ENCODE results near the gene PLA2R1. TPM values are rescaled to one million over a fixed set of nuclear protein-coding genes. Genes with fewer than 3 reads are reported as not detected.

PLA2R1 gene
- total and polyA plus RNA-seq, 8 donors = 0.31 to 6.8 (median 3.3) TPM

- no peak for DNase-seq
- Histone ChIP-seq H3K4me3 (no peak overlapping the region), H3K27me3 (no peaks in the 10 kb centered on the region), H3K27ac (no peak overlapping the region), H3K36me3 (no peaks in the 10 kb centered on the region), H3K4me1 (peaks cover 0 to 8% (median 0%) of the 10 kb centered on the region in 4 donors), H3K9me3 (no peaks in the 10 kb centered on the region)
- WGBS, 5 donors = 84 to 99% (median 96%) methylated on average over 5 of the region's 5 CpGs
- intact Hi-C loops (cut with DNase I; ENCODE audit: low total_unique reads) = no loop called here
- TF ChIP-seq CTCF (IDR thresholded peaks at IDR 0.05) = no peak
- TF ChIP-seq EP300 (IDR thresholded peaks at IDR 0.05) = no peak
- TF ChIP-seq POLR2AphosphoS5 (IDR thresholded peaks at IDR 0.05) = no peak
- no peak for TF ChIP-seq POLR2A (IDR thresholded peaks at IDR 0.05)
These were observed 164.7 kb downstream of the PLA2R1 start for GRCh38 chr2:159897720-159898119.

- 59 to 91% (median 72%) methylated on average over 1 of the region's 1 CpG for WGBS, 5 donors
- intact Hi-C loops (cut with DNase I; ENCODE audit: low total_unique reads) = no loop called here
- no peak overlapping the region for H3K27ac ChIP-seq
- H3K36me3 ChIP-seq = no peaks in the 10 kb centered on the region
- DNase-seq = no peak
- H3K27me3 ChIP-seq = no peaks in the 10 kb centered on the region
- H3K9me3 ChIP-seq = no peaks in the 10 kb centered on the region
- no peak for TF ChIP-seq POLR2AphosphoS5 (IDR thresholded peaks at IDR 0.05)
- TF ChIP-seq POLR2A (IDR thresholded peaks at IDR 0.05) = no peak
- no peak for TF ChIP-seq CTCF (IDR thresholded peaks at IDR 0.05)
- no peak for TF ChIP-seq EP300 (IDR thresholded peaks at IDR 0.05)
- peaks cover 0 to 8% (median 0%) of the 10 kb centered on the region in 4 donors for H3K4me1 ChIP-seq
- no peak overlapping the region for H3K4me3 ChIP-seq
These were observed 165.3 kb downstream of the PLA2R1 start for GRCh38 chr2:159897081-159897480.

- 63 to 67% (median 65%) methylated on average over 4 of the region's 4 CpGs for whole genome bisulfite sequencing, 5 donors
- TF ChIP-seq POLR2AphosphoS5 (IDR thresholded peaks at IDR 0.05) (no peak), POLR2A (IDR thresholded peaks at IDR 0.05) (no peak), CTCF (IDR thresholded peaks at IDR 0.05) (no peak), EP300 (IDR thresholded peaks at IDR 0.05) (no peak)
- peaks cover 0 to 16% (median 0%) of the 10 kb centered on the region in 4 donors for H3K4me1 ChIP-seq
- no peaks in the 10 kb centered on the region for H3K9me3 ChIP-seq
- no peak for DNase-seq
- H3K4me3 ChIP-seq = no peak overlapping the region
- no peaks in the 10 kb centered on the region for H3K27me3 ChIP-seq
- H3K27ac ChIP-seq = no peak overlapping the region
- no peaks in the 10 kb centered on the region for H3K36me3 ChIP-seq
- intact Hi-C loops (cut with DNase I; ENCODE audit: low total_unique reads) = no loop called here
These were observed 167.0 kb downstream of the PLA2R1 start for GRCh38 chr2:159895258-159896065.

- no peak for DNase-seq
- no peak overlapping the region for H3K4me3 ChIP-seq
- H3K27ac ChIP-seq = no peak overlapping the region
- no peak for TF ChIP-seq POLR2A (IDR thresholded peaks at IDR 0.05)
- TF ChIP-seq EP300 (IDR thresholded peaks at IDR 0.05) = no peak
- TF ChIP-seq POLR2AphosphoS5 (IDR thresholded peaks at IDR 0.05) = no peak
- TF ChIP-seq CTCF (IDR thresholded peaks at IDR 0.05) = no peak
- 57 to 68% (median 64%) methylated on average over 8 of the region's 8 CpGs for WGBS, 5 donors
- no peaks in the 10 kb centered on the region for H3K36me3 ChIP-seq
- intact Hi-C loops (cut with DNase I; ENCODE audit: low total_unique reads) = no loop called here
- no peaks in the 10 kb centered on the region for H3K27me3 ChIP-seq
- peaks cover 0 to 16% (median 0%) of the 10 kb centered on the region in 4 donors for H3K4me1 ChIP-seq
- no peaks in the 10 kb centered on the region for H3K9me3 ChIP-seq
These were observed 168.1 kb downstream of the PLA2R1 start for GRCh38 chr2:159894145-159894838.
